K562 (cell line): ENCODE data around the gene ZNF503. TPM values are rescaled to one million over a fixed set of nuclear protein-coding genes. Genes with fewer than 3 reads are reported as not detected.

ENCODE experiments used
- NR2C2 ChIP-seq, 2 experiments: fragments of 200-800 bp in 1 of 2; sonication (Bioruptor generic) in 1 of 2; sonication (generic) in 1 of 2; formaldehyde crosslinking in 1 of 2; IDR thresholded peaks; 2 replicates each; pipeline versions ENCODE4 v1.6.1 to v1.8.0; 2016 to 2022; ENCODE audit warnings: mild to moderate bottlenecking in 1 of 2, missing compliant biosample characterization in 1 of 2, missing genetic modification characterization in 1 of 2, missing genetic modification reagents in 1 of 2
- SREBF2 ChIP-seq: sonication (generic); formaldehyde crosslinking; IDR thresholded peaks from 2 replicates; pipeline ENCODE4 v1.4.0; 2020; ENCODE audit warnings: mild to moderate bottlenecking, missing genetic modification reagents
- polyA plus RNA-seq, 8 experiments: library from polyadenylated mRNA; depleted of rRNA in 4 of 8; stranded (reverse) in 5 of 8; unstranded in 3 of 8; fragments of >200 nt; fragmentation: Nextera tagmentation in 2 of 8; fragmentation: Illumina TruSeq in 1 of 8; extraction: Ambion mirVana in 2 of 8; extraction: Trizol in 1 of 8; gene quantifications; 2 replicates each; pipeline versions ENCODE4 v1.2.1 to v1.2.3, GENCODE V29; 2011 to 2014; ENCODE audit warnings: inconsistent platforms in 1 of 8, missing spikeins in 1 of 8
- total RNA-seq, 7 experiments: library from RNA; depleted of rRNA in 6 of 7; stranded (reverse); fragments of >200 nt in 6 of 7; fragmentation: Illumina TruSeq in 2 of 7; extraction: Trizol in 2 of 7; gene quantifications; 2 replicates each; pipeline versions ENCODE4 v1.2.1 to v1.2.3, GENCODE V29; 2011 to 2021; ENCODE audit warnings: low replicate concordance in 1 of 7
- TF ChIP-seq, protein P1 (sequence below): IDR thresholded peaks from 3 replicates; pipeline ENCODE4 v1.6.1; 2011; ENCODE audit warnings: borderline replicate concordance, mild to moderate bottlenecking, moderate library complexity; ENCODE audit not compliant: insufficient read length; ENCODE audit errors: extremely low read depth
- TF ChIP-seq, protein P2 (sequence below), 2 experiments: IDR thresholded peaks in 1 of 2; conservative IDR thresholded peaks in 1 of 2; 2 replicates each; pipeline ENCODE4 v1.6.1; 2016; ENCODE audit warnings: low read depth in 2 of 2, mild to moderate bottlenecking in 1 of 2, missing compliant biosample characterization in 1 of 2, missing genetic modification characterization in 1 of 2, moderate library complexity in 1 of 2

ZNF503 gene
- total and polyA plus RNA-seq, 9 of the 15 experiments (the other 6 are each of a cell fraction or from before 2014, with no cell fraction given): not detected

DNA sequence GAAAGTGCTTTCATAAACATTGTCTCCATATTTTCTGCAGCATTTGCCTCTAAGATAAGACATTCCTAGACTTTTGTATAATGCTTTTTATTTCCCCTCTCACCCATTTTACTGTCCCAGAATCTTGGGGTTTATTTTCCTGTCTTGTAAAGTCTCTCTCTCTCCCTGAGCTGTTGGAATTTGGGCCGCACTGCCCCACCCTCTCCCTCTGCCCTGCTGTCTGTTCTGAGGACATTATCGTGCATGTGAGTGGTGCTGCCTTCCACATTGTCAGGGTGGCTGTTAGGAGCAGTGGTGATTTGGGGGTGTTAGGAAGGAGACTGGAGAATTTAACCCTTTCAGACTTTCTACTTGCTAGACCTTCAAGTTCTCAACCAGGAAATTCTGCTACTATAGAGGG is 46.6 kb upstream of the ZNF503 start (continued):
- TF ChIP-seq, protein P1, sequence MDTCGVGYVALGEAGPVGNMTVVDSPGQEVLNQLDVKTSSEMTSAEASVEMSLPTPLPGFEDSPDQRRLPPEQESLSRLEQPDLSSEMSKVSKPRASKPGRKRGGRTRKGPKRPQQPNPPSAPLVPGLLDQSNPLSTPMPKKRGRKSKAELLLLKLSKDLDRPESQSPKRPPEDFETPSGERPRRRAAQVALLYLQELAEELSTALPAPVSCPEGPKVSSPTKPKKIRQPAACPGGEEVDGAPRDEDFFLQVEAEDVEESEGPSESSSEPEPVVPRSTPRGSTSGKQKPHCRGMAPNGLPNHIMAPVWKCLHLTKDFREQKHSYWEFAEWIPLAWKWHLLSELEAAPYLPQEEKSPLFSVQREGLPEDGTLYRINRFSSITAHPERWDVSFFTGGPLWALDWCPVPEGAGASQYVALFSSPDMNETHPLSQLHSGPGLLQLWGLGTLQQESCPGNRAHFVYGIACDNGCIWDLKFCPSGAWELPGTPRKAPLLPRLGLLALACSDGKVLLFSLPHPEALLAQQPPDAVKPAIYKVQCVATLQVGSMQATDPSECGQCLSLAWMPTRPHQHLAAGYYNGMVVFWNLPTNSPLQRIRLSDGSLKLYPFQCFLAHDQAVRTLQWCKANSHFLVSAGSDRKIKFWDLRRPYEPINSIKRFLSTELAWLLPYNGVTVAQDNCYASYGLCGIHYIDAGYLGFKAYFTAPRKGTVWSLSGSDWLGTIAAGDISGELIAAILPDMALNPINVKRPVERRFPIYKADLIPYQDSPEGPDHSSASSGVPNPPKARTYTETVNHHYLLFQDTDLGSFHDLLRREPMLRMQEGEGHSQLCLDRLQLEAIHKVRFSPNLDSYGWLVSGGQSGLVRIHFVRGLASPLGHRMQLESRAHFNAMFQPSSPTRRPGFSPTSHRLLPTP: no peak
- TF ChIP-seq NR2C2 (CRISPR knock-in tag; IDR thresholded peaks at IDR 0.05) (no peak), NR2C2 (tag; IDR thresholded peaks at IDR 0.05) (no peak), SREBF2 (CRISPR knock-in tag) (no peak)
- TF ChIP-seq, protein P2, sequence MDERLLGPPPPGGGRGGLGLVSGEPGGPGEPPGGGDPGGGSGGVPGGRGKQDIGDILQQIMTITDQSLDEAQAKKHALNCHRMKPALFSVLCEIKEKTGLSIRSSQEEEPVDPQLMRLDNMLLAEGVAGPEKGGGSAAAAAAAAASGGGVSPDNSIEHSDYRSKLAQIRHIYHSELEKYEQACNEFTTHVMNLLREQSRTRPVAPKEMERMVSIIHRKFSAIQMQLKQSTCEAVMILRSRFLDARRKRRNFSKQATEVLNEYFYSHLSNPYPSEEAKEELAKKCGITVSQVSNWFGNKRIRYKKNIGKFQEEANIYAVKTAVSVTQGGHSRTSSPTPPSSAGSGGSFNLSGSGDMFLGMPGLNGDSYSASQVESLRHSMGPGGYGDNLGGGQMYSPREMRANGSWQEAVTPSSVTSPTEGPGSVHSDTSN (CRISPR knock-in tag; IDR thresholded peaks at IDR 0.05; ENCODE audit: low read depth): no peak
- TF ChIP-seq, protein P2 (tag; conservative IDR thresholded peaks at IDR 0.05; ENCODE audit: low read depth): no peak
- TF ChIP-seq, all 486 proteins: peak for 0
